ENCODE results near the gene OCIAD1.
A peak's percentile ranks its signal among the peaks of the same experiment; 100 is the strongest.

The OCIAD1 gene

GRCh38 chr4:48891028-48891619, 60.2 kb downstream of the OCIAD1 start:
- H3K4me3 ChIP-seq (ENCODE audit: low read depth, low read length): no peak overlapping the region
- TF ChIP-seq CTCF (IDR thresholded peaks at IDR 0.05; ENCODE audit: control insufficient read depth, extremely low read depth, insufficient read depth): no peak
- DNase-seq (ENCODE audit: low read depth): no peak

- H3K4me3 ChIP-seq (ENCODE audit: low read depth, low read length): no peak overlapping the region
- no peak for TF ChIP-seq CTCF (IDR thresholded peaks at IDR 0.05; ENCODE audit: control insufficient read depth, extremely low read depth, insufficient read depth)
- DNase-seq (ENCODE audit: low read depth): no peak
Measured at GRCh38 chr4:48896845-48897244, 66.0 kb downstream of the OCIAD1 start.

- DNase-seq (ENCODE audit: low read depth): no peak
- TF ChIP-seq CTCF (IDR thresholded peaks at IDR 0.05; ENCODE audit: control insufficient read depth, extremely low read depth, insufficient read depth): no peak
- H3K4me3 ChIP-seq (ENCODE audit: low read depth, low read length): no peak overlapping the region
Measured at GRCh38 chr4:48898733-48899431, 68.0 kb downstream of the OCIAD1 start.

- no peak for DNase-seq (ENCODE audit: low read depth)
- no peak overlapping the region for H3K4me3 ChIP-seq (ENCODE audit: low read depth, low read length)
- TF ChIP-seq CTCF (IDR thresholded peaks at IDR 0.05; ENCODE audit: control insufficient read depth, extremely low read depth, insufficient read depth): no peak
Measured at GRCh38 chr4:48899432-48899749, 68.5 kb downstream of the OCIAD1 start.

GRCh38 chr4:48899950-48900349, 69.1 kb downstream of the OCIAD1 start:
- DNase-seq (ENCODE audit: low read depth): no peak
- TF ChIP-seq CTCF (IDR thresholded peaks at IDR 0.05; ENCODE audit: control insufficient read depth, extremely low read depth, insufficient read depth): no peak
- H3K4me3 ChIP-seq (ENCODE audit: low read depth, low read length): no peak overlapping the region

GRCh38 chr4:48901196-48901595, 70.3 kb downstream of the OCIAD1 start:
- no peak for DNase-seq (ENCODE audit: low read depth)
- H3K4me3 ChIP-seq (ENCODE audit: low read depth, low read length): no peak overlapping the region
- no peak for TF ChIP-seq CTCF (IDR thresholded peaks at IDR 0.05; ENCODE audit: control insufficient read depth, extremely low read depth, insufficient read depth)

- TF ChIP-seq CTCF (IDR thresholded peaks at IDR 0.05; ENCODE audit: control insufficient read depth, extremely low read depth, insufficient read depth): no peak
- no peak overlapping the region for H3K4me3 ChIP-seq (ENCODE audit: low read depth, low read length)
- DNase-seq (ENCODE audit: low read depth): peak; percentile 17
Measured at GRCh38 chr4:48902266-48902665, 71.4 kb downstream of the OCIAD1 start.
